ENCODE data around the gene MACROD2. TPM values are rescaled to one million over a fixed set of nuclear protein-coding genes. Genes with fewer than 3 reads are reported as not detected.

MACROD2 gene
- total and polyA plus RNA-seq, 2 experiments from 2014 or later = 2.8 to 4.3 TPM

DNA sequence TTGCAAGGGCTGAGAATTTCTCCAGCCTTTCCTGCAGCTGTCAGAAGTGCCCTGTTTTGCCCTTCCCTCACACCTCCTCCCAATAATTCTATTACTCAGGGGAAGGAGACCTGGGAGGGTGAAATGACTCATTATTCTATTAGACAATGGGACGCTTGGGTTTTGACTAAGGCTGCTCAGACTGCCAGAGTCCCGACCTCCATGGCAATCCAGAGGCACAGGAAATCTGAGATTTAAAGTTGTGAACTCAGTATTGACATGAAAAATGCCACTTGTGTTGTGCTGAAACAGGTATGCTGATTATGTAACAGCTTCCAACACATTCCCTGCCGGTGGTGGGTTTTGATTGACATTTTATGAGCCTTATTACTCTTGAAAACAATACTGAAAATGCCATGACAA lies 967.9 kb downstream of the MACROD2 start:
- Histone ChIP-seq H3K27ac (ENCODE audit: low read depth) (no peak overlapping the region), H3K9me2 (ENCODE audit: insufficient read depth) (no peaks in the 10 kb centered on the region), H3K36me3 (ENCODE audit: insufficient read depth) (no peaks in the 10 kb centered on the region), H4K20me1 (replicated peaks; ENCODE audit: insufficient read depth) (no peaks in the 10 kb centered on the region), H3K79me2 (replicated peaks; ENCODE audit: insufficient read depth) (no peaks in the 10 kb centered on the region), H2AFZ (no peak overlapping the region), H3K27me3 (ENCODE audit: insufficient read depth) (no peaks in the 10 kb centered on the region), H3F3A (replicated peaks; ENCODE audit: low read depth) (no peaks in the 10 kb centered on the region), H3K4me2 (no peak overlapping the region), H3K4me3 (no peak overlapping the region), H3K4me1 (ENCODE audit: insufficient read depth) (0 out of 2 replicates have a peak, but pooled peaks cover 8% of the 10 kb centered on the region)
- DNase-seq (ENCODE audit: low spot score) (no peak), ATAC-seq (no peak)
- Mint-ChIP-seq H3K9me3 (no peaks in the 10 kb centered on the region; the same call in 2 of the 3 replicates), H3K27ac (no peak overlapping the region), H3K4me1 (peaks cover 8% of the 10 kb centered on the region; the same call in 2 of the 3 replicates), H3K4me3 (no peak overlapping the region), H3K27me3 (ENCODE audit: insufficient read depth, low read depth, poor library complexity) (peaks cover 3% of the 10 kb centered on the region), H3K36me3 (ENCODE audit: low read depth) (no peaks in the 10 kb centered on the region)
- TF ChIP-seq EZH2phosphoT487 (IDR thresholded peaks at IDR 0.05; ENCODE audit: unreplicated experiment) = no peak
- no peak for TF ChIP-seq JUNB (IDR thresholded peaks at IDR 0.05; ENCODE audit: unreplicated experiment)
- TF ChIP-seq POLR2AphosphoS5 (IDR thresholded peaks at IDR 0.05; ENCODE audit: low read depth) = no peak
- TF ChIP-seq ZNF331 (CRISPR knock-in tag; IDR thresholded peaks at IDR 0.05; ENCODE audit: low read depth) = no peak
- TF ChIP-seq, protein P1, sequence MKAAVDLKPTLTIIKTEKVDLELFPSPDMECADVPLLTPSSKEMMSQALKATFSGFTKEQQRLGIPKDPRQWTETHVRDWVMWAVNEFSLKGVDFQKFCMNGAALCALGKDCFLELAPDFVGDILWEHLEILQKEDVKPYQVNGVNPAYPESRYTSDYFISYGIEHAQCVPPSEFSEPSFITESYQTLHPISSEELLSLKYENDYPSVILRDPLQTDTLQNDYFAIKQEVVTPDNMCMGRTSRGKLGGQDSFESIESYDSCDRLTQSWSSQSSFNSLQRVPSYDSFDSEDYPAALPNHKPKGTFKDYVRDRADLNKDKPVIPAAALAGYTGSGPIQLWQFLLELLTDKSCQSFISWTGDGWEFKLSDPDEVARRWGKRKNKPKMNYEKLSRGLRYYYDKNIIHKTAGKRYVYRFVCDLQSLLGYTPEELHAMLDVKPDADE (IDR thresholded peaks at IDR 0.05) = no peak
- TF ChIP-seq EZH2 (IDR thresholded peaks at IDR 0.05; ENCODE audit: low read depth, unreplicated experiment) = no peak
- TF ChIP-seq STAT1 (IDR thresholded peaks at IDR 0.05; ENCODE audit: unreplicated experiment) = no peak
- TF ChIP-seq CREB1 (CRISPR knock-in tag; IDR thresholded peaks at IDR 0.05; ENCODE audit: low read depth) = no peak
- no peak for TF ChIP-seq ZNF114 (CRISPR knock-in tag; IDR thresholded peaks at IDR 0.05)
- TF ChIP-seq NANOG (IDR thresholded peaks at IDR 0.05; ENCODE audit: borderline replicate concordance) = no peak
- TF ChIP-seq, protein P2, sequence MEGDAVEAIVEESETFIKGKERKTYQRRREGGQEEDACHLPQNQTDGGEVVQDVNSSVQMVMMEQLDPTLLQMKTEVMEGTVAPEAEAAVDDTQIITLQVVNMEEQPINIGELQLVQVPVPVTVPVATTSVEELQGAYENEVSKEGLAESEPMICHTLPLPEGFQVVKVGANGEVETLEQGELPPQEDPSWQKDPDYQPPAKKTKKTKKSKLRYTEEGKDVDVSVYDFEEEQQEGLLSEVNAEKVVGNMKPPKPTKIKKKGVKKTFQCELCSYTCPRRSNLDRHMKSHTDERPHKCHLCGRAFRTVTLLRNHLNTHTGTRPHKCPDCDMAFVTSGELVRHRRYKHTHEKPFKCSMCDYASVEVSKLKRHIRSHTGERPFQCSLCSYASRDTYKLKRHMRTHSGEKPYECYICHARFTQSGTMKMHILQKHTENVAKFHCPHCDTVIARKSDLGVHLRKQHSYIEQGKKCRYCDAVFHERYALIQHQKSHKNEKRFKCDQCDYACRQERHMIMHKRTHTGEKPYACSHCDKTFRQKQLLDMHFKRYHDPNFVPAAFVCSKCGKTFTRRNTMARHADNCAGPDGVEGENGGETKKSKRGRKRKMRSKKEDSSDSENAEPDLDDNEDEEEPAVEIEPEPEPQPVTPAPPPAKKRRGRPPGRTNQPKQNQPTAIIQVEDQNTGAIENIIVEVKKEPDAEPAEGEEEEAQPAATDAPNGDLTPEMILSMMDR (conservative IDR thresholded peaks at IDR 0.05; ENCODE audit: low read depth in 2 of 2) = no peak
- TF ChIP-seq, protein P3, sequence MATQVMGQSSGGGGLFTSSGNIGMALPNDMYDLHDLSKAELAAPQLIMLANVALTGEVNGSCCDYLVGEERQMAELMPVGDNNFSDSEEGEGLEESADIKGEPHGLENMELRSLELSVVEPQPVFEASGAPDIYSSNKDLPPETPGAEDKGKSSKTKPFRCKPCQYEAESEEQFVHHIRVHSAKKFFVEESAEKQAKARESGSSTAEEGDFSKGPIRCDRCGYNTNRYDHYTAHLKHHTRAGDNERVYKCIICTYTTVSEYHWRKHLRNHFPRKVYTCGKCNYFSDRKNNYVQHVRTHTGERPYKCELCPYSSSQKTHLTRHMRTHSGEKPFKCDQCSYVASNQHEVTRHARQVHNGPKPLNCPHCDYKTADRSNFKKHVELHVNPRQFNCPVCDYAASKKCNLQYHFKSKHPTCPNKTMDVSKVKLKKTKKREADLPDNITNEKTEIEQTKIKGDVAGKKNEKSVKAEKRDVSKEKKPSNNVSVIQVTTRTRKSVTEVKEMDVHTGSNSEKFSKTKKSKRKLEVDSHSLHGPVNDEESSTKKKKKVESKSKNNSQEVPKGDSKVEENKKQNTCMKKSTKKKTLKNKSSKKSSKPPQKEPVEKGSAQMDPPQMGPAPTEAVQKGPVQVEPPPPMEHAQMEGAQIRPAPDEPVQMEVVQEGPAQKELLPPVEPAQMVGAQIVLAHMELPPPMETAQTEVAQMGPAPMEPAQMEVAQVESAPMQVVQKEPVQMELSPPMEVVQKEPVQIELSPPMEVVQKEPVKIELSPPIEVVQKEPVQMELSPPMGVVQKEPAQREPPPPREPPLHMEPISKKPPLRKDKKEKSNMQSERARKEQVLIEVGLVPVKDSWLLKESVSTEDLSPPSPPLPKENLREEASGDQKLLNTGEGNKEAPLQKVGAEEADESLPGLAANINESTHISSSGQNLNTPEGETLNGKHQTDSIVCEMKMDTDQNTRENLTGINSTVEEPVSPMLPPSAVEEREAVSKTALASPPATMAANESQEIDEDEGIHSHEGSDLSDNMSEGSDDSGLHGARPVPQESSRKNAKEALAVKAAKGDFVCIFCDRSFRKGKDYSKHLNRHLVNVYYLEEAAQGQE (IDR thresholded peaks at IDR 0.05; ENCODE audit: unreplicated experiment) = no peak
- TF ChIP-seq, protein P4, sequence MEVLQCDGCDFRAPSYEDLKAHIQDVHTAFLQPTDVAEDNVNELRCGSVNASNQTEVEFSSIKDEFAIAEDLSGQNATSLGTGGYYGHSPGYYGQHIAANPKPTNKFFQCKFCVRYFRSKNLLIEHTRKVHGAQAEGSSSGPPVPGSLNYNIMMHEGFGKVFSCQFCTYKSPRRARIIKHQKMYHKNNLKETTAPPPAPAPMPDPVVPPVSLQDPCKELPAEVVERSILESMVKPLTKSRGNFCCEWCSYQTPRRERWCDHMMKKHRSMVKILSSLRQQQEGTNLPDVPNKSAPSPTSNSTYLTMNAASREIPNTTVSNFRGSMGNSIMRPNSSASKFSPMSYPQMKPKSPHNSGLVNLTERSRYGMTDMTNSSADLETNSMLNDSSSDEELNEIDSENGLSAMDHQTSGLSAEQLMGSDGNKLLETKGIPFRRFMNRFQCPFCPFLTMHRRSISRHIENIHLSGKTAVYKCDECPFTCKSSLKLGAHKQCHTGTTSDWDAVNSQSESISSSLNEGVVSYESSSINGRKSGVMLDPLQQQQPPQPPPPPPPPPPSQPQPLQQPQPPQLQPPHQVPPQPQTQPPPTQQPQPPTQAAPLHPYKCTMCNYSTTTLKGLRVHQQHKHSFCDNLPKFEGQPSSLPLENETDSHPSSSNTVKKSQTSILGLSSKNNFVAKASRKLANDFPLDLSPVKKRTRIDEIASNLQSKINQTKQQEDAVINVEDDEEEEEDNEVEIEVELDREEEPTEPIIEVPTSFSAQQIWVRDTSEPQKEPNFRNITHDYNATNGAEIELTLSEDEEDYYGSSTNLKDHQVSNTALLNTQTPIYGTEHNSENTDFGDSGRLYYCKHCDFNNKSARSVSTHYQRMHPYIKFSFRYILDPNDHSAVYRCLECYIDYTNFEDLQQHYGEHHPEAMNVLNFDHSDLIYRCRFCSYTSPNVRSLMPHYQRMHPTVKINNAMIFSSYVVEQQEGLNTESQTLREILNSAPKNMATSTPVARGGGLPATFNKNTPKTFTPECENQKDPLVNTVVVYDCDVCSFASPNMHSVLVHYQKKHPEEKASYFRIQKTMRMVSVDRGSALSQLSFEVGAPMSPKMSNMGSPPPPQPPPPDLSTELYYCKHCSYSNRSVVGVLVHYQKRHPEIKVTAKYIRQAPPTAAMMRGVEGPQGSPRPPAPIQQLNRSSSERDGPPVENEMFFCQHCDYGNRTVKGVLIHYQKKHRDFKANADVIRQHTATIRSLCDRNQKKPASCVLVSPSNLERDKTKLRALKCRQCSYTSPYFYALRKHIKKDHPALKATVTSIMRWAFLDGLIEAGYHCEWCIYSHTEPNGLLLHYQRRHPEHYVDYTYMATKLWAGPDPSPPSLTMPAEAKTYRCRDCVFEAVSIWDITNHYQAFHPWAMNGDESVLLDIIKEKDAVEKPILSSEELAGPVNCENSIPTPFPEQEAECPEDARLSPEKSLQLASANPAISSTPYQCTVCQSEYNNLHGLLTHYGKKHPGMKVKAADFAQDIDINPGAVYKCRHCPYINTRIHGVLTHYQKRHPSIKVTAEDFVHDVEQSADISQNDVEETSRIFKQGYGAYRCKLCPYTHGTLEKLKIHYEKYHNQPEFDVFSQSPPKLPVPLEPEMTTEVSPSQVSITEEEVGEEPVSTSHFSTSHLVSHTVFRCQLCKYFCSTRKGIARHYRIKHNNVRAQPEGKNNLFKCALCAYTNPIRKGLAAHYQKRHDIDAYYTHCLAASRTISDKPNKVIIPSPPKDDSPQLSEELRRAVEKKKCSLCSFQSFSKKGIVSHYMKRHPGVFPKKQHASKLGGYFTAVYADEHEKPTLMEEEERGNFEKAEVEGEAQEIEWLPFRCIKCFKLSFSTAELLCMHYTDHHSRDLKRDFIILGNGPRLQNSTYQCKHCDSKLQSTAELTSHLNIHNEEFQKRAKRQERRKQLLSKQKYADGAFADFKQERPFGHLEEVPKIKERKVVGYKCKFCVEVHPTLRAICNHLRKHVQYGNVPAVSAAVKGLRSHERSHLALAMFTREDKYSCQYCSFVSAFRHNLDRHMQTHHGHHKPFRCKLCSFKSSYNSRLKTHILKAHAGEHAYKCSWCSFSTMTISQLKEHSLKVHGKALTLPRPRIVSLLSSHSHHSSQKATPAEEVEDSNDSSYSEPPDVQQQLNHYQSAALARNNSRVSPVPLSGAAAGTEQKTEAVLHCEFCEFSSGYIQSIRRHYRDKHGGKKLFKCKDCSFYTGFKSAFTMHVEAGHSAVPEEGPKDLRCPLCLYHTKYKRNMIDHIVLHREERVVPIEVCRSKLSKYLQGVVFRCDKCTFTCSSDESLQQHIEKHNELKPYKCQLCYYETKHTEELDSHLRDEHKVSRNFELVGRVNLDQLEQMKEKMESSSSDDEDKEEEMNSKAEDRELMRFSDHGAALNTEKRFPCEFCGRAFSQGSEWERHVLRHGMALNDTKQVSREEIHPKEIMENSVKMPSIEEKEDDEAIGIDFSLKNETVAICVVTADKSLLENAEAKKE (CRISPR knock-in tag; IDR thresholded peaks at IDR 0.05) = no peak

Data from GM23338 (cell line).